GM18511 (cell line): ENCODE data around the gene CFAP65.

ENCODE experiments used
- ATAC-seq: cut with Tn5 transposase; IDR thresholded peaks from one replicate; pipeline ENCODE4 v1.9.1; 2021; ENCODE audit warnings: mild to moderate bottlenecking, moderate library complexity; ENCODE audit not compliant: unreplicated experiment

The CFAP65 gene

DNA sequence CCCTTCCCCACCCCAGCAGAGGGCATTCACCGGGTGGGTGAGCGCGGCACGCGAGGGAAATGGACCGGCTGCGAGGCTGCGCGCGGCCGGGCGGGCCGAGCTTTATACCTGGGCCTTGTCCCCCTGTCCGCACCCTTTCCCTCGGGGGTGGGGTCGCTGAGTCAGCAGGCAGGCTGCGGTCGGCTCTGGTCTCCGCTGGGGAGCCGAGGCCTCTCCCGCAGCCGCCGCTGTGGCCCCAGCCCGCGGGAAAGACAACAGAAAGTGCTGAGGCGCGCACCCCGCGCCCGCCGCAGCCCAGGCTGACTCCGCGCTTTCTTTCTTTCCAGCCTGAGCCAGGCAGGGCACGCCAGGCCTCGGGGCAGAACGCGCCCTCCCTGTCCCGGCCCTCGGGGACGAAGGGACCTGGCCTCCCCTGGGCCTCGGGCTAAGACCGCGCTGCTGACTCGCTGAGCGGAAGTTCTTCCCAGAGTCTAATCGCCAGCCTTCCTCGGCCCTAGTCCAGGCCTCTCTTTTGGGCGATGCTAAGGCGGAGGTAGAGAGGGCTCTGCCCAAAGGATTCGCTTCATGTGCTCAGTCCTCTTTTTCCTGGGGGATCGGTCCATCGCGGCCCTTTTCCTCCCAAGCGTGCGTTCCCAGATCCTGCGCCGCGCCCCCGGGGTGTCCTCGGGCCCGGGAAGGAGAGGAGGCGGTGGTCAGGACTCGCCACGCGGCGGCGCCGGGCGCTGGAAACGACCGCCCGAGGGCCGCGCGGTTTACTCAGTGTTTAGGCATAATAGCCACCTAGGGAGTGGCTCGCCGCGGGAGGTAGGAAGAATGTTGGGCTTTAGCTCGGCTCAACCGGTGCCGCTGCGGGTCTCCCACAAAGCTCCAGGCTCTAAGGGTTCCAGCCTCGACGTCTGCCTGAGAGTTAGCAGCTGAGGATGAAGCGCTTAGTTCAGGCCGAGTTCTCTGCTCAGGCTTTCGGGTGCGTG lies 47.7 kb downstream of the CFAP65 start, which contains the start of gene CRYBA2:
CRYBA2 (minus strand) TSS at position 78 of the 971 bp plus-strand sequence. CDS start 246 bp downstream, outside the sequence.
- no peak for ATAC-seq

DNA sequence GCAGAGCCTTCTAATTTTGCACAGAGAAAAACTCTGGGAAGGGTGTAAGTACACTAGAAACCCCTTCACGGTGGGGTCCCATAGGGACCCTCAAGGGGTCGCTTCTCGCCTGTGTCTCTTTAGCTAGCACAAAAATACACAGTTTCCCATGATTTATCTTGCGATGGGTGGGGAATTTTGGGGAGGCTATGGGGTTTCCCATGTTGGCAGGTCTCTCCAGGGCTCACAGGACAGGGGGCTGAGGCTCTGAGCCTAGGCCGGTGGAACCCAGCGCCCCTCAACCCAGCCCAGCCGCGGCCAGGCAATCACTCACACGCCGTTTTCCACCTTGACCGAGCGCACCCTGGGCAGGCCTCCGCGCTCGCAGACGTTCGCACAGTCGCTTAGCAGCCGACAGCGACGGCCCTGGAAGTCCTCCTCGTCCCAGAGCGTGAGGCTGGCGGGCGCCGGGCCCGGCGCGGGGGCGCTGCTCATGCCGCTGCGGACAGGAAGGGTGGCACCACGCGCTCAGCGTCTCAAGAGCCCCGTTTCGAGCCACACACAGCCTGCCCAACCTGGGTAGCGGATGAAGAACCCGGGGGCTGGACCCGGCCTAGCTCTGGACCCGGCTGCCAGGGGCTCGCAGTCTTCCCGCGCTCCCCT lies 48.5 kb downstream of the CFAP65 start:
- no peak for ATAC-seq

- no peak for ATAC-seq
These were observed 49.1 kb downstream of the CFAP65 start for GRCh38 chr2:218992196-218992595.

DNA sequence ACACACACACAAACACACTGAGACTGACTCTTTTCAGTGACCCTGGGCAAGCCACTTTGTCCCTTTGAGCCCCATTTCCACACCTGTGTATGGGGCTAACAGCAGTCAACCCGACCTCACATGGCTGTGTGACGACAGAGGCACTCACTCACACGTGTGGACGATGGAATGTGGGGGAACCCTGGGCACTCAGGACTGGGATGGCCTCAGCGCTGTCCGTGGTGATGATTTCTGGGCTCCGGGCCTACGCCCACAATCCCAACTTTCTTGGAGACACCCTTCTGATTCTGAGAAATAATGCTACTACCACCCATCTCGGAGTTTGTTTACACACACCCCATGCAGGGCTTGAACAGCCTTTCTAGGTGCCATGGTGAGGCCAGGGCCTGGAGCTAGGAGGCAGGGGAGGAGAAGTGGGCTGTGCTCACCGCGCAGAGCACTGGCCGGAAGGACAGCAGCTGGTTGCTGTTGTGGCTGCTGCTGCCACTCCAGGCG lies 49.6 kb downstream of the CFAP65 start:
- ATAC-seq: no peak

- no peak for ATAC-seq
These were observed 50.7 kb downstream of the CFAP65 start for GRCh38 chr2:218990612-218991011.

GRCh38 chr2:218990052-218990451 lies 51.3 kb downstream of the CFAP65 start:
- no peak for ATAC-seq

DNA sequence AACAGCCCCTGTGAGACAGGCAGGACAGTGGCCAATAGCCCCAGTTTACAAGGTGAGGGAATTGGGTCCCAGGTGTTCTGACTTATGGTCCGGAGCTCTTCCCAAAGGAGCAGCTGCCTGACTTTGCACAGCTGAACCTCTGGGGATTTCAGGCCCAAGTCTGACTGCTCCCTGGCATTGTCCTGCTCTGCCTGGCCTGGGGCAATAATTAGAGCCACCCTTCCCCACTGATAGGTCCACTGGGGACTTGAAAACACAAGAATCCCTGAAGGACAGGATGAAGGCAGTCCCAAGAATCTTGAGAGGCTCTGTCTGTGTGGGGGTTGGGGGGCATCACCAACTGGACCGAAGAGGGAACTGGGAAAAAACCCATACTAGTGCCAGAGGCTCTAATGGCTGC lies 52.7 kb downstream of the CFAP65 start:
- no peak for ATAC-seq

DNA sequence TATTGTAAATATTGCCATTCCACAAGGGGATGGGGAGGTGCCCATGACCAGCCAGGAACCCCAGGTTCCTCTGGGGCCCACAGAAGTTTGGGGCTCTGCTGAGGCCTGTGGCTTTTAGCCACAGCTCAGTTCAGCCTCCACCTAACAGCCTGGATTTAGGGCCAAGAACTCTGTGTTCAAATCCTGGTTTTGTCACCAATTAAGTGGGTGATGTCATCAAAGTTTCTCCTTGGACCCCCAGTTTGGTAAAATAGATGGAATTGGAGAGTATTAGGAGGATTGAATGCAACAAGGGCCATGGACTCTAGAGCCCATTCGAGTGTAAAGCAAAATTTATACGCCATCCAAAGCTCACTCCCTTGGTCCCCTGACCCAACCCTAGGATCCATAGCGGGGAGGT lies 53.2 kb downstream of the CFAP65 start:
- no peak for ATAC-seq

DNA sequence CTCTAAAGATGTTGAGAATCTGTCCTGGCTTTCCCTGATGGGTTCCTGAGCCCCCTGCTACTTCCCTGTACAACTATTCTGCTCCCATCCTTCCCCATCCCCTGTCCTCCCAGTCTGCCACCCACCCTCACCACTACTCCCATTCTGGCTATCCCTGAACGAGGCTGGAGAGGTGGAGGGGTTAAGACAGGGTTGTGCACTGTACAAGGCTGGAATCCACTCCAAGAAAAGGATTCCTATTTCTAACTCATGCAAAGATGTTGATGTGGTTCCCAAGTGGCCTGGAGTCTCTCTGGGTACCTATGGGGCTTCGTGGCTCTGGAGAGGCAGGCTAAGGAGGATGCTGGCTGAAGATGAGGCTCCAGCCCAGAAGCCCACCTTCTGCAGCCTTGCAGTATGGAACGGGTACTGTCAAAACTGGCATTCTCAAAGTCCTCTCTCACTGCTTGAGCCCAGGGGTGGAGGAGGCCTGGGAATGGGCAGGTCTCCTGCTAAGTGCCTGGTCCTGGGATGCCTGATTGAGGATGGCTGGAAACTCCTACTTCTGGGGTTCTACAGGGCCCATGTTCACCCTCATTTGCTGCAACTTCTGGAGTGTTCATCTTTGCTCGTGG lies 55.1 kb downstream of the CFAP65 start:
- ATAC-seq: no peak

DNA sequence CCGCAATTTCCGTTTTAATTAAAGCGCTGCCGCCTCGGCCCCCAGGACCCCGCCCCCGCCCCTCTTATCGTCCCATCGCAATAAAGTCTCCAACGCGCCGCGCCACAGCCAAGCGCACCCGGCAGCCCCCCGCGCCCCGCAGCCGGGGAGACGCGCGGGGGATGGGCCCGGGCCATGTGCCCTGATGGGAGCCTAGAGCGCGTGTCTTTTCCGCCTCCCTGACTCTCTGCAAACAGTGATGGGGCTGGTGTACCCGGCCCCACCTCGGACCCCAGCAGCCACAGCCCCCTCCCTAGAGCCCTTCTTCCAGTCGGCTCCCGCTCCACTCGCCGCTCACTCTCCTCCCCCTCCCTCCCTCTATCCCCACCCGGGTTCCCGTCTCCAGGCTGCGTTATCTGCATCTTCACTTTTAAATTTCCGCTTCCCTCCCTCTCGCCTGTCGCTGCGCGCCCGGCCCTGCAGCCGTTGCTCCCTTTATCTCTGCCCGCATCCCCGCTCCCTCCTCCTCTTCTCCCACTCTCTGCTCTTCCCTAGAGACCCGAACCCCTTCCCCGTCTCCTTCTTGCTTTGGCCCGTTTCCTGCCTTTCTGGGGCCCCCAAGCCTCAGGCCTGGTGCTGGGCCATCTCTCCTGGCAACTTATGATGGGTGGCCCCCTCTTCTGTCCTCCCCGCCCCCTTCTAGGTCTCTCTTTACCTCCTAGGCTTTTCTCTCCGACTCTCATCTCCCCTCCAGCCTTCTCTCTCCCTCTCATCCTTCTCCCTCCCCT lies 55.8 kb downstream of the CFAP65 start:
- no peak for ATAC-seq

- ATAC-seq: no peak
These were observed 56.3 kb downstream of the CFAP65 start, which contains the start of gene FEV for GRCh38 chr2:218985021-218985324. TSS of gene FEV (minus strand) at chr2:218985184. CDS start at chr2:218985075, 109 bp downstream.

- ATAC-seq: no peak
These were observed 56.9 kb downstream of the CFAP65 start for GRCh38 chr2:218984239-218985020.

DNA sequence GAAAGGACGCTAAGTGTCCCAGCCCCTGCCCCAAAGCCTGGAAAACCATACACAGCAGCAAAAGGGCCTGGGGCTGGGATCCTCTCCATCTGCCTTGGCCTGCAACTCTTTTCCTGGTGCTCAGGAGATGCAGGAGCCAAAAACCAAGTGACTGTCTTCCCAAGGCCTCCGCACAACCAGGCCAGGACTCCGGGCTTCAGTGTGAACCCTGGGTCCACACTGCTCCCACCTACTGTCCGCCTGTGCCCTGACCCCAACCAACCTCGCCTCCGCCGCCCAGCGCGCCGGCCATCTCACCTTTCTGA lies 57.4 kb downstream of the CFAP65 start:
- no peak for ATAC-seq

- ATAC-seq: no peak
These were observed 57.9 kb downstream of the CFAP65 start for GRCh38 chr2:218983263-218983933.

- no peak for ATAC-seq
These were observed 58.6 kb downstream of the CFAP65 start for GRCh38 chr2:218982586-218983262.

- no peak for ATAC-seq
These were observed 59.3 kb downstream of the CFAP65 start for GRCh38 chr2:218981881-218982585.

GRCh38 chr2:218981390-218981880 lies 59.9 kb downstream of the CFAP65 start:
- ATAC-seq: no peak

- no peak for ATAC-seq
These were observed 60.5 kb downstream of the CFAP65 start for GRCh38 chr2:218980735-218981389.
